Subcutaneous adipose tissue (tissue), 4 donors: ENCODE data around the gene DEPDC1B. TPM values are rescaled to one million over a fixed set of nuclear protein-coding genes. Genes with fewer than 3 reads are reported as not detected.

Experiments used
- CTCF ChIP-seq: fragments of 450-650 bp; IDR thresholded peaks from one replicate; pipeline ENCODE4 v1.5.1; 2016; ENCODE audit warnings: low read depth, mild to moderate bottlenecking, control low read depth, antibody characterized with exemption, moderate library complexity
- total RNA-seq, 4 donors: library from RNA; depleted of rRNA; stranded (reverse); fragments of >200 nt; gene quantifications; one replicate each; pipeline ENCODE4 v1.1.0, GENCODE V29; 2016

DEPDC1B gene
- total RNA-seq, 4 donors from 2014 or later, result 0.75 to 1.8 (median 0.91) TPM

- no peak for TF ChIP-seq CTCF
These were observed 25.5 kb downstream of the DEPDC1B start for GRCh38 chr5:60674251-60675069.

- no peak for TF ChIP-seq CTCF
These were observed 26.6 kb downstream of the DEPDC1B start for GRCh38 chr5:60673334-60673733.

GRCh38 chr5:60672693-60673264, 27.2 kb downstream of the DEPDC1B start:
- no peak for TF ChIP-seq CTCF

GRCh38 chr5:60671899-60672692, 27.9 kb downstream of the DEPDC1B start:
- no peak for TF ChIP-seq CTCF

GRCh38 chr5:60670749-60671148, 29.2 kb downstream of the DEPDC1B start:
- no peak for TF ChIP-seq CTCF

- TF ChIP-seq CTCF, result no peak
These were observed 31.2 kb downstream of the DEPDC1B start for GRCh38 chr5:60668686-60669304.
